ENCODE results near the gene DOCK7.

The DOCK7 gene

DNA sequence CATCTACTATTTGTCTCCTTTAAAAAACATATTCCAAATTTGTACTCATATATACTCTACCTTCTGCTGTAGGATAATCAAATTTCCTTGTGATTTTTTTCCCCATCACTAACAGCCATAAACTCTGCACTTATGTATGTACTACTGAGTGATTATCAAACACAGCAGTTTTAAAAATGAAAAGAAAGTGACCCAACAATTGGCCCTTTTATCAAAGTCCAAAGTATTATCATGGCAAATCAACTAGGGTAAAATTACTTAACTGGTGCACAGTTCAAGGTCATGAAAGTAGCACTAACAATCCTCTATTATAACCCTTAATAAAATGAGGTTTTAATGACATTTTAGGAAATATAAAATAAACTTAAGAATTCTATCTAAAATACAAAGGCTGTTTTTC lies 79.3 kb downstream of the DOCK7 start:
- no peak for DNase-seq (ENCODE audit: low read depth)
- TF ChIP-seq, protein P1, sequence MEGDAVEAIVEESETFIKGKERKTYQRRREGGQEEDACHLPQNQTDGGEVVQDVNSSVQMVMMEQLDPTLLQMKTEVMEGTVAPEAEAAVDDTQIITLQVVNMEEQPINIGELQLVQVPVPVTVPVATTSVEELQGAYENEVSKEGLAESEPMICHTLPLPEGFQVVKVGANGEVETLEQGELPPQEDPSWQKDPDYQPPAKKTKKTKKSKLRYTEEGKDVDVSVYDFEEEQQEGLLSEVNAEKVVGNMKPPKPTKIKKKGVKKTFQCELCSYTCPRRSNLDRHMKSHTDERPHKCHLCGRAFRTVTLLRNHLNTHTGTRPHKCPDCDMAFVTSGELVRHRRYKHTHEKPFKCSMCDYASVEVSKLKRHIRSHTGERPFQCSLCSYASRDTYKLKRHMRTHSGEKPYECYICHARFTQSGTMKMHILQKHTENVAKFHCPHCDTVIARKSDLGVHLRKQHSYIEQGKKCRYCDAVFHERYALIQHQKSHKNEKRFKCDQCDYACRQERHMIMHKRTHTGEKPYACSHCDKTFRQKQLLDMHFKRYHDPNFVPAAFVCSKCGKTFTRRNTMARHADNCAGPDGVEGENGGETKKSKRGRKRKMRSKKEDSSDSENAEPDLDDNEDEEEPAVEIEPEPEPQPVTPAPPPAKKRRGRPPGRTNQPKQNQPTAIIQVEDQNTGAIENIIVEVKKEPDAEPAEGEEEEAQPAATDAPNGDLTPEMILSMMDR (conservative IDR thresholded peaks at IDR 0.05; ENCODE audit: low read depth, low read length), result no peak
- H3K4me3 ChIP-seq (ENCODE audit: low read depth, low read length), result no peak overlapping the region

DNA sequence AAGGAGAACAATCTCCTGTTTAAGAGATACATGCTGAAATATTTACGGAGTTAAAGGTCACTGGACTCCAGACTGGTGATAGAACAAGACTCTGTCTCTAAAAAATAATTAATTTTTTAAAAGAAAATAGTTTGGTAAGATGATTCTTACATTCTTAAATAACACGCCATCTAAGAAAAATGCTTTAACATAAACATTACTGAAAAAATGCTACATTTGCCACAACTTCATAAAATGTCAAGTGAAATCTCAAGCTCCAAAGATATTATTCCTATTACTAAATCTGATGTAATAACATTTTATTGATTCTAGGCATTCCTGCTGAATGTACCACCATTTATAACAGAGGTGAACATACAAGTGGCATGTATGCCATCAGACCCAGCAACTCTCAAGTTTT lies 86.7 kb downstream of the DOCK7 start:
- TF ChIP-seq, protein P1 (conservative IDR thresholded peaks at IDR 0.05; ENCODE audit: low read depth, low read length), result no peak
- peak; percentile 29 for DNase-seq (ENCODE audit: low read depth)
- H3K4me3 ChIP-seq (ENCODE audit: low read depth, low read length), result no peak overlapping the region

DNA sequence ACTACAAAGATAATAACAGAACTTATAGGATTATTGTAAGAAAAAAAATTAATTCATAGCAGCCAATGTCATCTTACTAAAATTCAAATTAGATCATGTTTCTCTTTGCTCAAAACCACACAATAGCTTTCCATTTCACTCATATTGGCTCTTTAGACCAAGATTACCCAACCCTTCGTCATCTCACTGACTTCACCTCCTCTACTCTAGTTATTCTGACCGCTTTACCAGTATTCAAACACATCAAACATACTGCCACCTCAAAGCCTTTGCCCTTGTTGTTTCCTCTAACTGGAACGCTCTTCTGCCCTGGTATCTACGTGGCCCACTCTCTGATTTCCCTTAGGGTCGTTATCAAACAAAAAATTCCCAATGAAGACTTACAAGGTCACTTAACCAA lies 89.1 kb downstream of the DOCK7 start:
- TF ChIP-seq, protein P1 (conservative IDR thresholded peaks at IDR 0.05; ENCODE audit: low read depth, low read length), result no peak
- H3K4me3 ChIP-seq (ENCODE audit: low read depth, low read length), result no peak overlapping the region
- no peak for DNase-seq (ENCODE audit: low read depth)

DNA sequence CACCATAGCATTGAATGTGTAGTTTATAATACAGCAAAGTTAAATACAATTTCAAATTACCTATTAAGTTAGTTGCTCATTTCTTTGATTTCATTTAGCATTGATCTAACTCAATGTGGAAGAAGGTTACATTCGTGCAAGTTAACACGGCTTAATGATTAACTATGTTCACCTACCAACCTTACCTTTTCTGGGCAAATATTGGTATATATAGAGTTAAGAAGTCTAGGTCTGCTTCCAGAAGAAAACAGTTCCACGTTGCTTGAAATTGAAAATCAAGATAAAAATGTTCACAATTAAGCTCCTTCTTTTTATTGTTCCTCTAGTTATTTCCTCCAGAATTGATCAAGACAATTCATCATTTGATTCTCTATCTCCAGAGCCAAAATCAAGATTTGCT lies 90.9 kb downstream of the DOCK7 start, which contains the start of gene ANGPTL3:
TSS of gene ANGPTL3 (plus strand) at position 240 of the 400 bp plus-strand sequence. CDS start at position 287, 47 bp downstream.
- no peak for DNase-seq (ENCODE audit: low read depth)
- no peak within 1 kb of the TSS for H3K4me3 ChIP-seq (ENCODE audit: low read depth, low read length)
- TF ChIP-seq, protein P1 (conservative IDR thresholded peaks at IDR 0.05; ENCODE audit: low read depth, low read length), result no peak

DNA sequence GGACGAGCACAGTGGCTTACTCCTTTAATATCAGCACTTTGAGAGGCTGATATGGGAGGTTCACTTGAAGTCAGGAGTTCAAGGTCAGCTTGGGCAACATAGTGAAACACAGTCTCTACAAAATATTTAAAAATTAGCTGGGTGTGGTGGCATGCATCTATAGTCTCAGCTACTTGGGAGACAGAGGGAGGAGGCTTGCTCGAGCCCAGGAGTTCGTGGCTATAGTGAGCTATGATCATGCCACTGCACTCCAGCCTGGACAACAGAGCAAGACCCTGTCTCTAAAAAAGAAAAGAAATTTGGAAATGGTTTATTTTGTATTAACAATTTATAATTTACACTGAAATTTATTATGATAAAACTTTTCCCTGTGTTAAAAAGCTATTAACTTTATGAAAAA lies 92.5 kb downstream of the DOCK7 start:
- no peak overlapping the region for H3K4me3 ChIP-seq (ENCODE audit: low read depth, low read length)
- no peak for DNase-seq (ENCODE audit: low read depth)
- TF ChIP-seq, protein P1 (conservative IDR thresholded peaks at IDR 0.05; ENCODE audit: low read depth, low read length), result no peak

DNA sequence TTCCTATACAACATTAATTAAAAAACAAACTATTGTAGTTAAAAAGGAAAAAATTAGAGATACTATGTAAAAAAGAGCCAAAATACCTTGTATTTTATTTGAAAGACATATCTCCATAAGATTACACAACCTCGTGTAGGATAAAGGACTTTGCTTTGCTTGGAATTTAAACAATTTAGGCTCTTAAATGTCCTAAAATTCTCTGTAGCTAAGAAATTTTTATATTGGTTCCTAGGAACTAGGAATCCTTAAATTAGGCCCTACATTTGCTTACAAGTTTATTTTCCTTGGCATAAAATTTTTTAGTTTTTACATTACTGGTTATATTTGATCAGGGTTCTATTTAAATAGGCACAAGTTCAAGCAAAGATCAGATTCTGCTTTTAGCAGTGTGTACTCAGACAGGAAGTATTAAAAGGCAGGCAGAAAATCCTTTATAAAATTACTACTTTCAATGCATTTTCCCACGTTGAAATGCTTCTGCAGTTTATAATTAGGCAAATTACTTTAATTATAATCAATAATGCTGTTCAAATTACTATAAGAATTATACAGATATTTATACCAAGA lies 94.3 kb downstream of the DOCK7 start:
- H3K4me3 ChIP-seq (ENCODE audit: low read depth, low read length), result no peak overlapping the region
- TF ChIP-seq, protein P1 (conservative IDR thresholded peaks at IDR 0.05; ENCODE audit: low read depth, low read length), result no peak
- DNase-seq (ENCODE audit: low read depth), result peak; percentile 38

DNA sequence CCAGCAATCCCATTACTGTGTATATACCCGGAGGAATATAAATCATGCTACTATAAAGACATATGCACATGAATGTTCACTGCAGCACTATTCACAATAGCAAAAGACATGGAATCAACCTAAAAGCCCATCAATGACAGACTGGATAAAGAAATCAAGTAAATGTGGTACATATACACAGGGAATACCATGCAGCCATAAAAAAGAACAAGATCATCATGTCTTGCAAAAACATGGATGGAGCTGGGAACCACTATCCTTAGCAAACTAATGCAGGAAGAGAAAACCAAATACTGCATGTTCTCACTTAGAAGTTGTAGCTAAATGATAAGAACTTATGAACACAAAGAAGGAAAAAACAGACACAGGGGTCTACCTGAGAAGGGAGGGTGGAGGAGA lies 97.2 kb downstream of the DOCK7 start:
- TF ChIP-seq, protein P1 (conservative IDR thresholded peaks at IDR 0.05; ENCODE audit: low read depth, low read length), result no peak
- H3K4me3 ChIP-seq (ENCODE audit: low read depth, low read length), result no peak overlapping the region
- DNase-seq (ENCODE audit: low read depth), result no peak
